Small intestine (tissue), 7 donors: ENCODE data around the gene WDR45. TPM values are rescaled to one million over a fixed set of nuclear protein-coding genes. Genes with fewer than 3 reads are reported as not detected.

Experiments
- DNase-seq, 2 donors: peaks; one replicate each; pipeline versions ENCODE4 v3.0.0 to v3.0.0-alpha.2; 2013
- FAIRE-seq: peaks from 2 replicates; lab custom pipeline; 2012; peaks lifted over from hg19 to GRCh38; lab: Jason Lieb, UNC
- H3K27ac ChIP-seq, 3 donors: one replicate each; pipeline ENCODE4 v1.5.1; 2013; ENCODE audit warnings: low read length in 2 of 3, mild to moderate bottlenecking in 2 of 3, control low read depth in 1 of 3, inconsistent platforms in 1 of 3, low read depth in 1 of 3, moderate library complexity in 1 of 3
- H3K27me3 ChIP-seq, 3 donors: one replicate each; pipeline ENCODE4 v1.6.1; 2013; ENCODE audit warnings: low read length in 3 of 3, inconsistent platforms in 1 of 3; ENCODE audit not compliant: control insufficient read depth in 3 of 3, insufficient read depth in 3 of 3
- H3K36me3 ChIP-seq, 3 donors: one replicate each; pipeline ENCODE4 v1.6.1; 2013; ENCODE audit warnings: low read length in 3 of 3, inconsistent platforms in 1 of 3, low read depth in 1 of 3, mild to moderate bottlenecking in 1 of 3, moderate library complexity in 1 of 3; ENCODE audit not compliant: control insufficient read depth in 3 of 3, insufficient read depth in 2 of 3
- H3K4me1 ChIP-seq, 3 donors: one replicate each; pipeline ENCODE4 v1.6.1; 2013; ENCODE audit warnings: low read length in 2 of 3, inconsistent platforms in 1 of 3, low read depth in 1 of 3, mild to moderate bottlenecking in 1 of 3, moderate library complexity in 1 of 3; ENCODE audit not compliant: control insufficient read depth in 3 of 3, insufficient read depth in 2 of 3
- H3K4me3 ChIP-seq, 3 donors: one replicate each; pipeline ENCODE4 v1.5.1; 2013; ENCODE audit warnings: low read length in 3 of 3, control low read depth in 1 of 3, inconsistent platforms in 1 of 3, low read depth in 1 of 3, mild to moderate bottlenecking in 1 of 3, moderate library complexity in 1 of 3
- H3K9me3 ChIP-seq, 2 donors: one replicate each; pipeline ENCODE4 v1.6.1; 2013; ENCODE audit warnings: low read depth in 1 of 2, low read length in 1 of 2; ENCODE audit not compliant: control insufficient read depth in 2 of 2, insufficient read depth in 1 of 2
- WGBS, 3 donors: extraction: QIAGEN DNeasy Blood & Tissue Kit; methylation state at CpG; one replicate each; pipeline ENCODE4 v1.1.7; 2013; 5-methylcytosine and 5-hydroxymethylcytosine counted together
- polyA plus RNA-seq, 4 donors: library from polyadenylated mRNA; stranded (reverse) in 3 of 4; unstranded in 1 of 4; fragments of 200-250 nt in 3 of 4; fragments of 120-200 nt in 1 of 4; gene quantifications; one replicate each; pipeline versions ENCODE4 v1.2.1 to v1.2.3, GENCODE V29; 2013
- donor health status: healthy with polysubstance abuse.
- donor health status: control.
- donor health status: control.
- donor health status: Bipolar disorder and iron deficiency.
- donor health status: healthy.

Gene WDR45
- polyA plus RNA-seq, 4 donors = 47.3 to 122 (median 73.1) TPM

- H3K9me3 ChIP-seq = no peaks in the 10 kb centered on the region
- peak; percentile 38 to 83 for DNase-seq
- no peaks in the 10 kb centered on the region for H3K27me3 ChIP-seq
- peaks cover 0 to 42% (median 2%) of the 10 kb centered on the region in 3 donors for H3K36me3 ChIP-seq
- FAIRE-seq = no peak
- peaks cover 0 to 30% (median 0%) of the 10 kb centered on the region in 3 donors for H3K4me1 ChIP-seq
- 8 to 29% (median 23%) methylated on average over 7 to 9 of the region's 9 CpGs for WGBS, 3 donors
- H3K27ac ChIP-seq = peak overlapping the region in 2 of 3 donors; percentile 79 to 80
- no peak overlapping the region for H3K4me3 ChIP-seq
Measured at GRCh38 chrX:49039598-49040375, 39.9 kb downstream of the WDR45 start.

GRCh38 chrX:49037883-49038475, 41.7 kb downstream of the WDR45 start:
- no peaks in the 10 kb centered on the region for H3K27me3 ChIP-seq
- no peak overlapping the region for H3K27ac ChIP-seq
- DNase-seq = no peak
- H3K4me3 ChIP-seq = no peak overlapping the region
- H3K36me3 ChIP-seq = peaks cover 0 to 58% (median 2%) of the 10 kb centered on the region in 3 donors
- H3K9me3 ChIP-seq = no peaks in the 10 kb centered on the region
- 94% methylated on average over 10 to 15 of the region's 15 CpGs for WGBS, 3 donors
- FAIRE-seq = no peak
- H3K4me1 ChIP-seq = peaks cover 0 to 25% (median 0%) of the 10 kb centered on the region in 3 donors

GRCh38 chrX:49030283-49030682, 49.4 kb downstream of the WDR45 start:
- Histone ChIP-seq H3K27ac (peak overlapping the region; percentile 17 to 65 (median 37)), H3K9me3 (no peaks in the 10 kb centered on the region), H3K4me1 (peaks cover 0 to 11% (median 0%) of the 10 kb centered on the region in 3 donors), H3K4me3 (no peak overlapping the region), H3K27me3 (no peaks in the 10 kb centered on the region), H3K36me3 (peaks cover 0 to 49% (median 4%) of the 10 kb centered on the region in 3 donors)
- WGBS, 3 donors = 34 to 72% (median 59%) methylated on average over 4 to 6 of the region's 6 CpGs
- DNase-seq (peak; percentile 11 to 58), FAIRE-seq (no peak)

- DNase-seq (peak; percentile 85 to 89), FAIRE-seq (no peak)
- Histone ChIP-seq H3K27me3 (no peaks in the 10 kb centered on the region), H3K36me3 (peaks cover 0 to 47% (median 4%) of the 10 kb centered on the region in 3 donors), H3K4me3 (no peak overlapping the region), H3K9me3 (no peaks in the 10 kb centered on the region), H3K27ac (peak overlapping the region in 2 of 3 donors; percentile 17 to 71), H3K4me1 (peaks cover 0 to 11% (median 0%) of the 10 kb centered on the region in 3 donors)
- 25 to 62% (median 42%) methylated on average over 1 to 6 of the region's 6 CpGs for WGBS, 3 donors
Measured at GRCh38 chrX:49029876-49030275, 49.8 kb downstream of the WDR45 start.

Other genes with a start within 250 kb of the WDR45 start
- 10 to 100 TPM in 2 of 4 donors, 1 to 10 TPM in 1, under 1 TPM in 1; 0.67 to 97.5 (median 13.5) TPM for gene PCSK1N, start 244.3 kb downstream of the WDR45 start, polyA plus RNA-seq
- 10 to 100 TPM; 43.3 to 72.5 (median 66.1) TPM for gene TIMM17B, start 182.1 kb downstream of the WDR45 start, polyA plus RNA-seq
- 100 to 1,000 TPM in 2 of 4 donors, 10 to 100 TPM in 2; 77.8 to 186 (median 109) TPM for gene PQBP1, start 182.0 kb downstream of the WDR45 start, polyA plus RNA-seq
- 10 to 100 TPM in 2 of 4 donors, 1 to 10 TPM in 2; 8.1 to 31.5 (median 19.1) TPM for gene SLC35A2, start 168.2 kb downstream of the WDR45 start, polyA plus RNA-seq
- gene PIM2, start 160.9 kb downstream of the WDR45 start, polyA plus RNA-seq = 10 to 100 TPM in 2 of 4 donors, 1 to 10 TPM in 2; 2.9 to 35.1 (median 9.8) TPM
- gene OTUD5, start 122.3 kb downstream of the WDR45 start, polyA plus RNA-seq = 10 to 100 TPM; 28.3 to 57.5 (median 42.3) TPM
- 1 to 10 TPM in 2 of 4 donors, under 1 TPM in 2; 0.27 to 1.7 (median 0.78) TPM for gene KCND1, start 108.0 kb downstream of the WDR45 start, polyA plus RNA-seq
- gene GRIPAP1, start 77.6 kb downstream of the WDR45 start, polyA plus RNA-seq = 10 to 100 TPM; 18.1 to 43.1 (median 26.5) TPM
- 10 to 100 TPM; 23.3 to 27.4 (median 23.6) TPM for gene TFE3, start 36.5 kb downstream of the WDR45 start, polyA plus RNA-seq
- gene CCDC120, start 20.9 kb downstream of the WDR45 start, polyA plus RNA-seq = 10 to 100 TPM in 3 of 4 donors, 1 to 10 TPM in 1; 5.7 to 26.8 (median 14.4) TPM
- gene PRAF2, start 5.9 kb downstream of the WDR45 start, polyA plus RNA-seq = 10 to 100 TPM in 1 of 4 donors, 1 to 10 TPM in 3; 1.3 to 12.8 (median 5.6) TPM
- gene GPKOW, start 43.8 kb upstream of the WDR45 start, polyA plus RNA-seq = 10 to 100 TPM; 17.6 to 22.2 (median 19.6) TPM
- 1 to 10 TPM; 3.1 to 10.0 (median 6.4) TPM for gene MAGIX, start 82.9 kb upstream of the WDR45 start, polyA plus RNA-seq
- gene PLP2, start 92.0 kb upstream of the WDR45 start, polyA plus RNA-seq = 100 to 1,000 TPM in 2 of 4 donors, 10 to 100 TPM in 2; 47.6 to 189 (median 112) TPM
- 1 to 10 TPM; 3.6 to 6.8 (median 5.5) TPM for gene PRICKLE3, start 106.5 kb upstream of the WDR45 start, polyA plus RNA-seq
- gene SYP, start 120.3 kb upstream of the WDR45 start, polyA plus RNA-seq = 10 to 100 TPM in 1 of 4 donors, 1 to 10 TPM in 3; 2.2 to 33.5 (median 7.0) TPM
- 1 to 10 TPM in 1 of 4 donors, under 1 TPM in 3; 0.22 to 1.7 (median 0.31) TPM for gene CACNA1F, start 153.5 kb upstream of the WDR45 start, polyA plus RNA-seq
- 10 to 100 TPM; 11.1 to 18.8 (median 12.4) TPM for gene CCDC22, start 155.6 kb upstream of the WDR45 start, polyA plus RNA-seq
- gene FOXP3, start 184.8 kb upstream of the WDR45 start, polyA plus RNA-seq = under 1 TPM in 2 of 4 donors, not detected in 2; 0.31 to 0.47 TPM
- 1 to 10 TPM in 3 of 4 donors, under 1 TPM in 1; 0.67 to 3.4 (median 2.3) TPM for gene PPP1R3F, start 189.9 kb upstream of the WDR45 start, polyA plus RNA-seq
- not detected for gene GAGE10, start 223.8 kb upstream of the WDR45 start, polyA plus RNA-seq
- gene GAGE12J, start 242.2 kb upstream of the WDR45 start, polyA plus RNA-seq = not detected